Glomerular visceral epithelial cell (primary cell): ENCODE results near the gene WASF2.
"Not testable (repeated sequence)": the region's sequence is repeated elsewhere in the genome, so short reads cannot be mapped to it uniquely, and the experiment has no call there.

Experiments used
- DNase-seq: peaks from one replicate; pipeline ENCODE4 v3.0.0-alpha.2; 2016; ENCODE audit errors: extremely low spot score

WASF2 gene, protein sequence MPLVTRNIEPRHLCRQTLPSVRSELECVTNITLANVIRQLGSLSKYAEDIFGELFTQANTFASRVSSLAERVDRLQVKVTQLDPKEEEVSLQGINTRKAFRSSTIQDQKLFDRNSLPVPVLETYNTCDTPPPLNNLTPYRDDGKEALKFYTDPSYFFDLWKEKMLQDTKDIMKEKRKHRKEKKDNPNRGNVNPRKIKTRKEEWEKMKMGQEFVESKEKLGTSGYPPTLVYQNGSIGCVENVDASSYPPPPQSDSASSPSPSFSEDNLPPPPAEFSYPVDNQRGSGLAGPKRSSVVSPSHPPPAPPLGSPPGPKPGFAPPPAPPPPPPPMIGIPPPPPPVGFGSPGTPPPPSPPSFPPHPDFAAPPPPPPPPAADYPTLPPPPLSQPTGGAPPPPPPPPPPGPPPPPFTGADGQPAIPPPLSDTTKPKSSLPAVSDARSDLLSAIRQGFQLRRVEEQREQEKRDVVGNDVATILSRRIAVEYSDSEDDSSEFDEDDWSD

DNA sequence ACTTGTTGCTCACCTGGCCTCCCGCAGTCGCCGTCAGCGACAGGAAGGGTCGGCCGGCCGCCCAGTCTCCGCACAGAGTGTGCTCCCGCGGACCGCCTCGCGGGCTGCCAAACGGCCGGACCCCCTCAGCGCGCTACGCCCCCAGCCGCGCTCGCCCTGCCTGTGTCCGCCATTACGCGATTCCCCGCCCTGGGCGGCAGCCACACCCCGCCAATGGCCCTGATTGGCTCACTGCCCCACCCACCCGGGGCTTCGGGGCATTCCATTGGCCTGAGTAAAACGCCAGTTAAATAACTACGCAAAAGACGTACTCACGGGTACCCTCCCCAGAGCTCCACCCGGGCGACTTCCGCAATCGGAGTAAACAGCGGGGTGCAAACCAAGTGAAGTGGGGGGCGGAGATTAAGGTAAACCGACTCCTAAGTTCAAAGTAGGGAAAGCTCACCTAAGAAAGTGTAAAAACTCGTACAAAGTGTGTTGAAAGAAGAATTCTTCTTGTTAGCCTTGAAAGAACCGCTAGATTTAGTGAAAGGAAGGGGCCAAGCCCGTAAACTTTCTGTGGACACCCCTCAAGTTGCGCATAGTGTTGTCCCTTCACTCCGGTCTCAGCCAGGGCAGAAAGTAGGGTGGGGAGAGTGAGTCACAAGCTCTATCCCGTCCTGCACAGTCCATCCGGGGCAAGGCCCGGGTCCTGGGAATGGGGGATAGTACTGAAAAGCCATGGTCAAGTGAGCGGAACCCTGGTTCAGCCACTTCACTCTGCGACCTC is at the start of gene WASF2:
Gene WASF2 (minus strand): TSS at position 195 of the 769 bp plus-strand sequence. CDS start 61,277 bp downstream, outside the sequence.
- peak; percentile 97 for DNase-seq

DNA sequence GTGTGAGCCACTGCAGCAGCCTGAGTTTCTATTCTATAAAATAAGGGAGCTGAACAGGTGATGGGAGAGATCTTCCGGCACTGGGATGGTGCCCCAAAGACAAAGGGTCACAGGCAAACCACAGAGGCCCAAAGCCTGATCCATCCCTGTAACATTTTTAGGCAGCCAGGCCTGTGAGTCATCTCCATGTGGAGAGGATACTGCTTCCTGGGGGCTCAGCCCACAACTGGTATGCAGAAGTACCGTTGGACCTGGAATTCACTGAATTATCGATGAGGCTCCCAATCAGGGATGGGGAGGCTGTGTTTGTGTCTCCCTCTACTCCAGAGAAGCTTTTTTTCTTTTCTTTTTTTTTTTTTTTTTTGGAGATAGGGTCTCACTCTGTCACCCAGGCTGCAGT is 48.8 kb upstream of the WASF2 start:
- peak; percentile 73 for DNase-seq

DNA sequence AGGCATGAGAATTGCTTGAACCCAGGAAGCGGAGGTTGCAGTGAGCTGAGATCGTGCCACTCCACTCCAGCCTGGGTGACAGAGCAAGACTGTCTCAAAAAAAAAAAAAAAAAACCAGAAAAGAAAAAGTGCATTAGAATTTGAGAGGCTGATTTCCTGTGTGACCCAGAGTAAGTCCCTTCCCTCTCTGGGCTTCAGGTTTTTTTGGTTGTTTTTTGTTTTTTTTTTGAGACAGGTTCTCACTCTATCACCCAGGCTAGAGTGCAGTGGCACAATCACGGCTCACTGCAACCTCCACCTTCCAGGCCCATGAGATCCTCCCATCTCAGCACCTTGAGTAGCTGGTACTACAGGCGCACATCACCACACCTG is 48.3 kb upstream of the WASF2 start:
- DNase-seq, result not testable (repeated sequence)

DNA sequence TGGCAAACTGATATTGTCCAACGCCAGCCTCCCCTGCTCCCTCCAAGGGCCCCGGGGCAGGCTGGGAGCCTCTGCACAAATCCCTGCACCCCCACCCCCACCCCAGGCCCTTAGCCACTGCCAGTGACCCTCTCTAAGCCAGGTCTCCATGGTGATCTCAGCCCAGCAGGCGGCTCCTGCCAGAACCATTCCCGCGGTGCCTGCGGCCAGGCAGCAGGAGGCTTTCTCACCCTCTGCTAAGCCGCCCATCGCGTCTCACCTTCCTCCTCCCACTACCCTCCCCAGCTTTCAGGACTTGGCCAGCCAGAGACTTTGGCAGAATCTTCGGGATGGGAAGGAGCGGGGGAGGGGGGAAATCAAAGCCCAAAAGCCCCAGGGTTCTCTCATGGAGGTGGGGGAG is 46.8 kb upstream of the WASF2 start:
- peak; percentile 91 for DNase-seq

DNA sequence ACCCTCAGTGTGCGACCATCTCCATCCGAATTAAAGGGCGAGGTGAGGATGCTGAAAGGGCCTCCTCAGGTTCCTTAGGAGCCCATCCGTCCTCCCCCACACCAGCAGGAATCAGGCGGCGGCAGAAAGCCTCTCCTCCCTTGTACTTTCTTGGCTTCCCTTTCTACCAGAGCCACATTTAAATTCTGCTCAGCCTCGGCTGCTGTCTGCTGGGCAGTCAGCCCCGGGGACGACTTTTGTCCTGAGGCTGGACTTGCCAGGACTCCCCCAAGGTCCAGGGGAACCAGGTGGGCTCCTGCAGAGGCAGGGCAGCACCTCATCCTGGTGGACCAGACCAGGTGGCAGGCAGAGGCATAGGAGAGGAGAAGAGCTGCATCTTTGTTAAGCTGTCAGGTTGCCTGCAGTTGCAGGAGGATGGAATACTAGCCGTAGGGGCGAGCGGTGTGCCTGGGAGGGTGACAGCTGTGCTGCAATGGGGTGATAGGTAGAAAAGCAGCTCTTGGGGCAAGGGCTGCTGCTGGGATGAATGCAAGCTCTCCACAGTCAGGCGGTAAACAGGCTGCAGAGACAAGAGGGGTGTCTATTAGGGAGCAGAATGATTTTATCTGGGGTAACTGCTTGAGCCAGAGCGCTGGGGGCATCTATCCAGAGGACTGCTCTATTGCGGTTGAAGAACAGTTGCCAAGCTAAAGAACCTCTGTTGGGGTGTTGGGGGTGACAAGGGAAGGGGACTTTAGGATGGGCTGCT is 46.2 kb upstream of the WASF2 start:
- no peak for DNase-seq

DNA sequence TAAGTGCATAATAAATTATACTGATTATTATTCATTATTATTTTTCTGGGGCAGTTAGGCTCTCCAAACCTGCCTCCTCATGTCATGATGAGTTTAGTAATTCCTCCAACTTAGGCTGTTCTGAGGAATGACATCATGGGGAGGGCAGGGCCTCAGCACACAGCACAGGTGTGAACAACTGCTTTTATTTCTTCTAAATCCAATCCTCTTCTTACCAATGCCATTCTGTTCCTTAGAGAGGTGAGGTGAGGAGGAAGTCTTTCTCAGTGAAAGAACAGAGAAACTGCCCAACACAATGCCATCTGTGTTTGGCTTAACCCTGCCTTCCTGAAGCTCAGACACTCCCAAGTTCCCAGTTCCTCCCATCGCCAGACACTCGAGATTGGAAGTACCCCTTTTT is 45.4 kb upstream of the WASF2 start:
- DNase-seq, result no peak

DNA sequence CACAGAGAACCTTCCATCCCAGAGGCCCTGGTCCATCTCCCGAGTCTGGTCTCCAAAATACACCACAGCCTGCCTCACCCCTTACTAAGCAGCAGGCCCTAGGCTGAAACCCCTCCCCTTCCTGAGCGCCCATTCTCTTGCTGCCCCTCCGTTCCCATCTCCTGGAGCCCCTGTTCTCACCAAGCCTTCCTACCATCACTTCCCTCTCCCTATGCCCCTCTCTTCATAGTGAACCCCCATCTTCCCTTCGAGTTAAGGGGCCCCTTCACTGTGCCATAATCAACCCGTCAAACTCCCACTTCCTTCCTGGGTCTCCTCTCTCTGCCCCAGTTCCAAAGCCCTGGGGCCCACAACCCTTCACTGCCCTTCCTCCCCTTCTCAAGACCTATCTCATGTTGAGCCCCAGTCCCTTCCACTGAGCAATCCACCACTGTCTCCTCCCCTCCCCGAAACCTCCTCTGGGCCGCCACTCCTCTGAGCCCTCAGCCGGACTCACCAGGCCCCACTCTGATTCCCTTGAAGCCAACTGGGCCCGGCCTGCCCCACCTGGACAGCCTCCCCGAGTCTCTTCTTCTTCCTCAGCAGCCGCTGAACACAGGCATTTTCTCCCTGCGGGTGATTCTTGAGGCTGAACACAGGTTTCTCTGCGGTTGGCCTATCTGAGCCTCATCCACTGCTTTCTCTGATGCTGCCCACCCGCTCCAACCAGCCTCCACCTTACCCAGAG is 42.2 kb upstream of the WASF2 start:
- DNase-seq, result no peak

DNA sequence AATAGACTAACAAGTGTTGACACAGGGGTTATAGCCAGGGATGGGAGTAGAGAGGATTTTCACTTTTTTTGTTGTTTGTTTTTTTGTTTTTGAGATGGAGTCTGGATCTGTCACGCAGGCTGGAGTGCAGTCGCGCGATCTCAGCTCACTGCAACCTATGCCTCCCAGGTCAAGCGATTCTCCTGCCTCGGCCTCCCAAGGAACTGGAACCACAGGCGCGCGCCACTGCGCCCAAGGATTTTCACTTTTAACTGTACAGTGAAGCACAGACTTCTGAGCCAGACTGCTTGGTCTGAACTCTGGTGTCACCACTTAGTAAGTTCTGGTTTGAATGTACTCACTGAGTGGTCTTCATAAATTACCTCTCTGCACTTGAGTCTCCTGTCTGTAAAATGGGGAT is 40.2 kb upstream of the WASF2 start:
- no peak for DNase-seq

DNA sequence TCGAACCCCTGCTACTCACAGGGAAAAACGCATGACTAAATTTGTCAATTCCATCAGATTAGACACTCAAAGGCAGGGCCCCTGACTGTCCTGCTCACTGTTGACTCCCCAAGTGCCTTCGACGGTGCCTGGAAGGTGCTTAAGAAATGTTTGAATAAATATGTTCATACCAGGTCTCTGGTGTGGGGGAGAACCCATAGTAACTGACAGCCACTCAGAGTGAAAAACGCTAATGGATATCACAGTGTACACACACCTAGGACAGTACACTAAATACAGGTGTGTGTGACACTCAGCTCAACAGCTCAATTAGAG is 39.7 kb upstream of the WASF2 start:
- no peak for DNase-seq

DNA sequence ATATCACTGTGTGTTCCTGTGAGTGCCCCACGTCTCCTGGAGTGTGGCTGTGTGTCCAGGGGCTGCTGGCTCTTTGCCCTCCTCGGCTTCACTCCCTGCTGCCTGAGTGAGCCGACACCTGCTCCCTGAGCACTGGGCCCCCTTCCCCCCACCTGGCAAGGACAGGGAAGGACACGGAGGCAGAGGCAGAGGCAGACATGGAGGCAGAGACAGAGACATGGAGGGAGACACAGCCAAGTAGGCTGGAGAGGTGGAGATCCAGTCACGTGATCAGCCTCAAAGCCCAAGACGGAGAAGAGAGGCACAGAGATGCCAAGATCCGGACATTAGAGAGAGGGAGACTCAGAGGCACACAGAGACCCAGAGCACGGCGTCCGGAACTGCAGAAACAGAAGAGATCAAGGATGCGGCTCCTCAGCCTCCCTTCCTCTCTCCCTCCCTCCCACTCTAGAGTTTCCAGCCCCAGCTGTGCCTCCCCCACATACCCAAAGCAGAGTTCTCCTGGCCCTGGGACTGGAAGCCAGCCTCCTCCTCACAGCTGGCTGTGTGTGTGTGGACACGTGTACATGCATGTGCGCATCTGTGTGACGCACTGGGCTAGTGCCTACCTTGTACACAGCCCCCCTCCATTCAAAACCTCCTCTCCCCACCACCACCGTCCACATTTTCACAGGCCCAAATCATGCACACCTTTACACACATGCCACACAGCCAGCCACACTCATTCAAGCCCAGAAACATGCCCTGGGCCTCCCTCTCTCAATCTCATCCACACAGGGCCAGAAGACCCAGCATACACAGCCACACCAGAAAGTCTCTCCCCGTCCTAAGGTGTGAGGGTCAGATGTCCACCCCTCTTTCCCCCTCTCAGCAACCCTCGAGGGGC is 39.1 kb upstream of the WASF2 start:
- DNase-seq, result no peak

DNA sequence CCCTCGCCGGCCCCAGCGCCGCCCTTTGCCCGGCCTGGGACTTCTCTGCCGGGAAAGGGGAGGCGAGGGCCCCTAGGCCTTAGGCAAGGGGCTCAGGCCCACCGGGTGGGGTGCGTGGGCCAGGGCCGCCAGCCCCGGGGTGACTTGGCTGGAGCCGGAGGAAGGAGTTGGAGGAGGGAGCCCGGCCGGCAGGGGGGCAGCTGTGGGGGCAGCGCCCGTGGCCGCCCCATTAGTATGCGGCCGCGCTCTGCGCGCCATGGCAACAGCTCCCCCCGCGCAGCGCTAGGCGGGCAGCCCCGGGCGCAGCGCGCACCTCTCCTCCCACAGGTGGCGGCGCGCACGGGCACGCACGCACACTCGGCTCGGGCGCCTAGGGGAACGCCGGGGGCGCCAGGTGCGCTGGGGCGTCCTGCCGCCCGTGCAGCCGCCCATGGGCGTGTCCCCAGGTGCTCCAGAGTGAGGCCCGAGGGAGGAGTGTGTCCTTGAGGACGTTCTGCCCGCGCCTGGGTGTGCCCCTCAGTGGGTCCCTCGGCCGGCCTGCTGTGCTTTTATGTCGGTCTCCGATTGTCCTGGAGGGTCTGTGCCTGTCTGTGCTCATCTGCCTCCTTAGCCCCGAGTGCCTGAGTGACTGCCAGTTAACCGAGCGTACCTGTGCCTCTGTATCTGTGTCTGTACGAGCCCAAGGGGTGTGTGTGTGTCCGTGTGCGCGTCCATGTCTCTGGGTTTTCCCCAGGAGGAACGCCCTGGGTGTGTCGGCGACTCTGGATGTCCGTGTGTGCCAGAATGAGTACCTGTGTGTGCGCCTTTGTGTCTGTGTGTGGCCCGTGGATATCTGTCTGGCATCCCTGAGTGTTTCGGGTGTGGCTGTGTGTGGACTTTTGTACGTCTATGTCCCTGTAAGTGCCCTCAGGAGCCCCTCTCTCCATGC is 38.2 kb upstream of the WASF2 start:
- no peak for DNase-seq

DNA sequence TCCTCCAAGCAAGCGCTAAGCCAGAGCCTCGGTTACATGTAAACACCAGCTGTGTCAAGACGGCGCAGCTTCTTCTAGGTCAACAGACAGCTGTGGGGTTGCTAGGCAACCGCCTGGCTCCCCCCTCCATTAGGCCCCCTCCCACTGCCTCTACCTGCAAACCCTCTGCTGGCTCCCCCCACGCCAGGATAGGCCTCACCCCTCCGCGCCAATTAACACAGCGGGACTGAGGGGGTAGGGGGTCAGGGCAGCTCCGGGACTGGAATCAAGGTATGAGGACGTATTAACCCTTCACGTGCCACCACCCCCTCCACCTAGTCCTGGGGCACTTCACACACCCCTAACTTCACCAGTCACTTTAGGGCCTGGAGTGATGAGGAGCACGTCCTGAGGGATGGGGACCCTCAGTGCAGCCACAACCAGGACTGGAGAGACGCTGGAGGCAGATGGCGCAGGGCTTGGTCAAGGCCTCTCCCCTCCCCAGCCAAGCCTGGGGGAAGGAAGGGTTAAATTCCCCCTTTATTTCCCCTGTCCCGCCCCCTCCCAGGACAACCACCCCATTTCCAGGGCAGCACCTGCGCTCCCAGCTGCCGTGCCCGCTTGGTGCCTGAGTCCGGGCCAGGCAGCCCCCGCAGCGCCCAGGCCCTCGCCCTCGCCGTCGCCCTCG is 37.4 kb upstream of the WASF2 start:
- DNase-seq, result no peak

DNA sequence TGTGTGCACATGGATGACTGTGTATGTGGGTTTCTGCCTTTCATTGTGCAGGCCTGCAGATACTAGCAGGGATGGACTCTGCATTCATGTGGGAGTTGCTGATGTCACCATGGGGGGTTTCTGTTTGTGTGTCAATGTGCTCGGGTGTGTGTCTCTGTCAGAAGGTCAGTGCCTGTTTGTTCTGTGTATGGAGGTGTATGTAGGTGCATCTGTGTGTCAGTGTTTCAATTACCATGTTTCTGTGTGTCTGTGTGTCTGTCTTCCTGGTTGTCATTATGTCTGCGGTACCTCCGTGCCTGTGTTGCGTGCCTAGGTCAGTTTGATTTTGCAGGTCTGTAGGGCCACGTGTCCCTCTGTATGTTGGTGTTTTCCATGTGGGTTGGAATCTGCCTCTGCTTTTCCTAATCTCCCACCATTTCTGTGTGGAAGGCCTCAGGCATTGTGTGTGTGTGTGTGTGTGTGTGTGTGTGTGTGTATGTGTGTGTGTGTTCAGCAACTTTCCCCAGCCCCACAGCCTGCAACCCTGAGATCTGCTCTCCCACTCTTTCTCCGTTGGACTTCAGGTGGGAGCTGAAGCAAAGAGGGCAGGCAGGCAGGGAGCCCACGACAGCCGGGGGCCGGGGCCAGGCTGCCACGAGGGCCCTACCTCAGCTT is 36.7 kb upstream of the WASF2 start:
- no peak for DNase-seq

DNA sequence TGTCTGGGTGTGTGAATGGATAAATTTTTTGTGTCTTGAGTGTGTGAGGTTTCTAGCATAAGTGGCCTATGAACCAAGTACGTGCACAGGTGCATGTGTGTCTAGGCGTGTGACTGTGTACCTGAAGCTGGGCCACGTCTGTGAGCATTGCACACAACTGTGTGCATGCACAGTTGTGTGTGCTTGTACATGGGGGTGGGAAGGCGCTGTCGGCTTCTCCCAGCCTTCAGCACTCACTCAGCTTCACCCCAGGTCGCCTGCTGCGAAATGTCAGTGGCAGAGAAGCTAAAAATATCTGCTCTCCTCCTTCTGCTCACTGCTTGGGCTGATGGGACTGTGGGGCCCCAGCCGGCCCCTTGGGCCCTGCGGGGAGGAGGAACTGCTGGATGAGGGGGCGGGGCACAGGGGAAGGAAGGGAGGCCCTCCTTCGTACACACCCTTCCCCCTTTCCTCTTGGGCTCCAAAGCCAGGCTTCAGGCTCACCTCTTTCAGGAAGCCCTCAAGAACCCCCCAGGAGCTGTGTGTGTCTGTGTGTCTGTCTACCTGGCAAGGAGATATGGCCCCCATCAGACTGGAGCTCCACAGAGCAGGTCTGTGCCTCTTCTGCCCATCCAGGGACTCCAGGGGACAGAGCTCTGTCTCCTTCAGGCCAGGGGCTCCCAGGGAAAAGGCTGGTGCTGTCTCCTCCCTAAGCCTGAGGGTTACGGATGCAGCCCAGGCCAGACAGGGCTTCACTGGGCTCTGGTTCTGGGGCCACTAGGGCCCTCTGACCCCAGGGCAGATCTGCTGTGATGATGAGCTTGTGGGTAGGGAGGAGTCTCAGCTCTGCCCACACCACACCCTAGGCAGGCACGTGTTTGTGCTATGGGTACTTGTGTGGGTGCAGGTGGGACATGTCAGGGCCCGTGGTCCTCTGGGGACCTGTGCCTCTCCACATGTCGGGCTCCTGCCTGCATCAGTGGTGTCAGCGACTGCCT is 35.6 kb upstream of the WASF2 start:
- no peak for DNase-seq

DNA sequence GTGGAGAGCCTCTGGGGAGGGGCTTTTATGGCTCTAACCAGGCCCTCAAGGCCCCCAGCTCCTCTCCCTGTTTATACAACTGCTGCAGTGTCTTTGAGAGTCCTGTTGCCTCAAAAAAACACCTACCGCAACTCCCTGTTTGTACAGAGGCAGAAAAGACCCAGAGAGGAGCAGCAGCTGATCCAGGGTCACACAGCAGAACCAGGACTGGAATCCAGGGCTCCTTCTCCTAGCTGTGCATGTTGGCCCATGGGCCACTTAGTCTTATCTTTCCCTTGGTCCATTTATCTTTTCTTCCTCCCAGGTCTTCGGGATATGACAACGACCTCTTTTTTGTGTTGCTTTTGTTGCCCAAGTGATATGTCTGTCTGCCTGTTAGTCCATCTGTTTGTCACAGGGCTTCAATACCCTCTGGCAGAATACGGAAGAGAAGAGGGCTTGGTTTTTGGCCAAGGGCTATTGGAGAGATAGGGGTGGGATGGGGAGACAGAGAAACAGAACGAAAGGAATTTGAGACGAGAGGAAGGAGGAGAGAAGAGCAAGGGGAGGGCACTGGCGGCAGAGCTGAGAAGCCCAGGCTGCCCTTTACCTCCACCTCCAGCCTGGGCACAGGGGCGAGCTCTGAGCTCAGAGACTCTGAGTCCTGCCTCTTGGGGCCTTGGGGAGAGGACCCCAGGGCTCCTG is 33.5 kb upstream of the WASF2 start:
- no peak for DNase-seq

DNA sequence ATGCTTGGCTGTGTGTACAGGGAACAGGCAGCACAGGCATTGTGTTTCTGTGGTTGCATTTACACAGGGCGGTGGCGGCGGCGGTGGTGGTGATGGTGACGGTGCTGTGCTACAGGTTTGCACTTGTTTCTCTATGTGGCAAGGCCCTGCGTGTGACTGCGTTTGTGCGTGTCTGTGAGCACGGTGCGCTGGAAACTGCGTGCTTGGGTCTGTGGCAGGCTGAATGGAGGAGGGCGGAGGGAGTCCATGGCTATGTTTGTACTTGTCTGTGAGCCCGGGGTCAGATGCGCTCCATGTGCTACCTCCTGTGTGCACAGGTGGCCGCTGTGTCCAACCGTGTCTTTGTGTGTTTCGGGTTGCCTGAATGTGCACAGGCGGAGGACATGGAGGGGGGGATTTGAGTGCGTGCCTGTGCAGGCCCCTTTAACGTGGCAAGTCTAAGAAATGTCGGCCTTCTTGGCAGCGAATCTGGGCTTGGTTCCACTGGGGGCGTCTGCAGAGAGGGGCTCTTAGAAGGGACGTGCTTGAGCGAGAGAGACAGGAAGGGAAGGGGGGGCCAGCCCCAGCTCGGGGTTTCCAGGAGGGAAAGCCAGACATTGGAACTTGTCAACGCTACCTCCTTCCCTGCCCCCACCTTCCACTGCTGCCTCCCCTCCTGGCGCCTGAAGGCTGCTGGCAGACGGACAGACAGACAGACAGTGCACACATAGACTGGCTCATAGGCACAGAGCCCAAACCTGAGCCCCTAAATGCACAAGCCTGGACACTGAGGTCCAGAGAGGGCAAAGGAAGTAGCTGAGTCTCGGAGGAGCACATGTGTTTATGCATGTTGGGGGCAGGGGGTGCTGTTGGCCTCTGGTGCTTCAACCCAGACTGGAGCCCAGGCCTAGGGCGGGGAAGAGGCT is 32.7 kb upstream of the WASF2 start:
- no peak for DNase-seq
